Retinal pigment epithelial cell (primary cell): Measurements from ENCODE around the gene C10orf90.

ENCODE experiments used
- DNase-seq: peaks from one replicate; pipeline ENCODE4 v3.0.0-alpha.2; 2010; ENCODE audit warnings: low read depth
- H3K4me3 ChIP-seq: 2 replicates; pipeline ENCODE4 v1.5.1; 2011; ENCODE audit warnings: mild to moderate bottlenecking, low read length, control low read depth, moderate library complexity
- CTCF ChIP-seq: conservative IDR thresholded peaks from 2 replicates; pipeline ENCODE4 v1.5.1; 2011; ENCODE audit warnings: low read depth, low read length, control low read depth, inconsistent platforms

C10orf90 gene

GRCh38 chr10:126511917-126512479 lies 158.5 kb downstream of the C10orf90 start:
- H3K4me3 ChIP-seq: no peak overlapping the region
- TF ChIP-seq CTCF: no peak
- DNase-seq: no peak

- no peak for DNase-seq
- TF ChIP-seq CTCF: no peak
- H3K4me3 ChIP-seq: no peak overlapping the region
These were observed 161.3 kb downstream of the C10orf90 start for GRCh38 chr10:126509182-126509581.

- H3K4me3 ChIP-seq: no peak overlapping the region
- no peak for TF ChIP-seq CTCF
- DNase-seq: no peak
These were observed 161.9 kb downstream of the C10orf90 start for GRCh38 chr10:126508535-126509040.

- no peak overlapping the region for H3K4me3 ChIP-seq
- TF ChIP-seq CTCF: no peak
- DNase-seq: no peak
These were observed 165.8 kb downstream of the C10orf90 start for GRCh38 chr10:126504761-126505112.

- peak; percentile 18 for DNase-seq
- TF ChIP-seq CTCF: peak; percentile 78
- H3K4me3 ChIP-seq: no peak overlapping the region
These were observed 166.3 kb downstream of the C10orf90 start for GRCh38 chr10:126504063-126504760.

- DNase-seq: no peak
These were observed 167.0 kb downstream of the C10orf90 start for GRCh38 chr10:126503392-126504062.

More at GRCh38 chr10:126503392-126504062, 167.0 kb downstream of the C10orf90 start:
- H3K4me3 ChIP-seq: no peak overlapping the region
- no peak for TF ChIP-seq CTCF
